Measurements from ENCODE around the gene FBXL17.
A peak's percentile ranks its signal among the peaks of the same experiment; 100 is the strongest.

The FBXL17 gene

DNA sequence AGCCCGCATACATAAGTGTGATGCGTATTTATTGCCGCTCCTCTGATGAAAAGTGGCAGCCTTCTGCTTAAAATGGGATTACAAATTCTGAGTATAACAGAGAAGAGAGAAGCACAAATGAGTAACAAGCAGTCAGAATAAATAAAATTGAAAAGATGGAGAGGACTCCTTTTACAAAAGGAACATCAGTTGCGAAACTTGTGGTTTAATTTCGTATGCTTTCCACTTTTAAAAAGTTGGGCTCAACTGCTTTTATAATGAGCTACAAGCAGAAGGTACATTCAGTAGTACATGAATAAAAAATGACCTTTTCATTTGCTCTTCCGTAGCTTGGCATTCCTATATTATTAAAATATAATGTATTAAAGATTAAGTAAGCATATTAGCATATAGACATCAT lies 320.0 kb downstream of the FBXL17 start:
- TF ChIP-seq, protein P1, sequence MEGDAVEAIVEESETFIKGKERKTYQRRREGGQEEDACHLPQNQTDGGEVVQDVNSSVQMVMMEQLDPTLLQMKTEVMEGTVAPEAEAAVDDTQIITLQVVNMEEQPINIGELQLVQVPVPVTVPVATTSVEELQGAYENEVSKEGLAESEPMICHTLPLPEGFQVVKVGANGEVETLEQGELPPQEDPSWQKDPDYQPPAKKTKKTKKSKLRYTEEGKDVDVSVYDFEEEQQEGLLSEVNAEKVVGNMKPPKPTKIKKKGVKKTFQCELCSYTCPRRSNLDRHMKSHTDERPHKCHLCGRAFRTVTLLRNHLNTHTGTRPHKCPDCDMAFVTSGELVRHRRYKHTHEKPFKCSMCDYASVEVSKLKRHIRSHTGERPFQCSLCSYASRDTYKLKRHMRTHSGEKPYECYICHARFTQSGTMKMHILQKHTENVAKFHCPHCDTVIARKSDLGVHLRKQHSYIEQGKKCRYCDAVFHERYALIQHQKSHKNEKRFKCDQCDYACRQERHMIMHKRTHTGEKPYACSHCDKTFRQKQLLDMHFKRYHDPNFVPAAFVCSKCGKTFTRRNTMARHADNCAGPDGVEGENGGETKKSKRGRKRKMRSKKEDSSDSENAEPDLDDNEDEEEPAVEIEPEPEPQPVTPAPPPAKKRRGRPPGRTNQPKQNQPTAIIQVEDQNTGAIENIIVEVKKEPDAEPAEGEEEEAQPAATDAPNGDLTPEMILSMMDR (IDR thresholded peaks at IDR 0.05; ENCODE audit: borderline replicate concordance, extremely low read depth, low read length, poor library complexity, severe bottlenecking), result no peak
- TF ChIP-seq EZH2 (IDR thresholded peaks at IDR 0.05; ENCODE audit: borderline replicate concordance, low read depth, low read length, severe bottlenecking), result no peak
- no peaks in the 10 kb centered on the region for H3K9me3 ChIP-seq (ENCODE audit: insufficient read depth, low read length, severe bottlenecking)
- H3K79me2 ChIP-seq (ENCODE audit: insufficient read depth, low read length), result no peaks in the 10 kb centered on the region
- H3K4me3 ChIP-seq (ENCODE audit: low read depth in 1 of 2, low read length in 2 of 2), result no peak overlapping the region
- no peaks in the 10 kb centered on the region for H4K20me1 ChIP-seq (ENCODE audit: insufficient read depth, low read length)
- DNase-seq (no peak), ATAC-seq (ENCODE audit: insufficient read depth, low read depth) (no peak)
- H3K27me3 ChIP-seq (ENCODE audit: insufficient read depth, low read length, poor library complexity), result no peaks in the 10 kb centered on the region
- no peak overlapping the region for H3K4me2 ChIP-seq (ENCODE audit: insufficient read depth, low read length)
- H3K4me1 ChIP-seq (ENCODE audit: insufficient read depth, low read length), result no peaks in the 10 kb centered on the region
- no peak overlapping the region for H3K9ac ChIP-seq (ENCODE audit: low read depth, low read length)
- H3K36me3 ChIP-seq (ENCODE audit: insufficient read depth, low read length), result no peaks in the 10 kb centered on the region
- H2AFZ ChIP-seq (ENCODE audit: low read depth, low read length), result no peak overlapping the region
- no peak overlapping the region for H3K27ac ChIP-seq (ENCODE audit: low read length)

DNA sequence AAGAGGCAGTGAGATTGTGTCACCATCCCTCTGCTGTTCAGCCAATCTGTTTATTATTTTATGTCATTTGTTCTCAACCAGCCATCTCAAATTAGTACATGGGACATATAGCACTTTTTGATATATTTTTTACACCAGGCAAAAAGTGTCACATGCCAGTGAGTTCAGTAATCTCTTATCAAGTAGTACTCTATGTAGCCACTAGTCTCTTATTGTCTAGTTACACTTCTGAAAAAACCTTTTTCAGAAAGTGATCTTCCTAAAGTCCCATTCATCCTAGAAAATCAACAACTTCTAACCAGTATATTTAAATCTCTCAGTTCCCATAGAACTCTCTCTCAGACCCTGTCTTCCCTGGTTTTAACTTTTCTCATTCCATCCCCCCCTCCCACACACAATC lies 321.6 kb downstream of the FBXL17 start:
- ATAC-seq (ENCODE audit: insufficient read depth, low read depth) (no peak), DNase-seq (no peak)
- no peak overlapping the region for H3K9ac ChIP-seq (ENCODE audit: low read depth, low read length)
- no peaks in the 10 kb centered on the region for H3K9me3 ChIP-seq (ENCODE audit: insufficient read depth, low read length, severe bottlenecking)
- H4K20me1 ChIP-seq (ENCODE audit: insufficient read depth, low read length), result no peaks in the 10 kb centered on the region
- H2AFZ ChIP-seq (ENCODE audit: low read depth, low read length), result no peak overlapping the region
- H3K27me3 ChIP-seq (ENCODE audit: insufficient read depth, low read length, poor library complexity), result no peaks in the 10 kb centered on the region
- no peaks in the 10 kb centered on the region for H3K79me2 ChIP-seq (ENCODE audit: insufficient read depth, low read length)
- TF ChIP-seq, protein P1 (IDR thresholded peaks at IDR 0.05; ENCODE audit: borderline replicate concordance, extremely low read depth, low read length, poor library complexity, severe bottlenecking), result no peak
- no peak for TF ChIP-seq EZH2 (IDR thresholded peaks at IDR 0.05; ENCODE audit: borderline replicate concordance, low read depth, low read length, severe bottlenecking)
- no peak overlapping the region for H3K27ac ChIP-seq (ENCODE audit: low read length)
- no peaks in the 10 kb centered on the region for H3K36me3 ChIP-seq (ENCODE audit: insufficient read depth, low read length)
- no peaks in the 10 kb centered on the region for H3K4me1 ChIP-seq (ENCODE audit: insufficient read depth, low read length)
- no peak overlapping the region for H3K4me3 ChIP-seq (ENCODE audit: low read depth in 1 of 2, low read length in 2 of 2)
- no peak overlapping the region for H3K4me2 ChIP-seq (ENCODE audit: insufficient read depth, low read length)

DNA sequence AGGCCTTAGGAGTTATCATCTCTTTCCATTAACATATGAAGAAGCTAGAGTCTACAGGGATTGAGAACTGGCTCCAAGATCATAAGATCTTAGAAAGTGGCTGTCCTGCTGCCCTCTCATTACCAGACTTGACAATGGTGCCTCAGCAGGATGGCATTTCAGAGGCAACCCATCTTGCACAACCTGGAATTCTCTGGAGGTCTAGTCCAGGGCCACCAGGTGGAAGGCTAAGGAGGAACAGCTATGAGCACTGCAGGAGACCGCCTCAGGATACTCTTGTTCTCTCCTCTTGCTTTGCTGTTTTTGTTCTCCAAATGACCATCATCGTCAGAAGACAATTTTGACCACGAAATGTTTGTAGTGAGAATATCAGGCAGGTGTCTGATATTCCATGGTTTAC lies 322.6 kb downstream of the FBXL17 start:
- no peak overlapping the region for H3K27ac ChIP-seq (ENCODE audit: low read length)
- TF ChIP-seq EZH2 (IDR thresholded peaks at IDR 0.05; ENCODE audit: borderline replicate concordance, low read depth, low read length, severe bottlenecking), result no peak
- TF ChIP-seq, protein P1 (IDR thresholded peaks at IDR 0.05; ENCODE audit: borderline replicate concordance, extremely low read depth, low read length, poor library complexity, severe bottlenecking), result no peak

DNA sequence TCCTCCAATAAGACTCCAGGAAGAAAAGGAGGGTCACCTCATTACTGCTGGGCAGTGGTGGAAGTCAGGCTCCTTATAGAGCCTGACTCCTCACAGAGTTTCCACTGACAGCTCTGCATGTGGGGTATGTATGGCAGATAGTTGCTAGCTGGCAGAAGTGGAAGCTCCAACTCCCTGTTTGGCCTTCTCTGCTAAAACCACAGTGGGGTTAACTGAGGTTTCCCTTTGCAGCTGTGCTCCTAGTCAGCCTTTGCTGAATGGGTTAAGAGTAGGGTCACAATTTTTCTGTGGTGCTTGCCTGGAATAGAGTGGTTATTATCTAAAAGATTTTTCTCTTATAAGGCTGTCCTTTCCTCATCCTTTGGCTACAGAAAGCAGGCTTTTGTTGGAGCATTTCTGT lies 327.5 kb downstream of the FBXL17 start:
- Histone ChIP-seq H3K4me3 (ENCODE audit: low read depth in 1 of 2, low read length in 2 of 2) (no peak overlapping the region), H3K4me1 (ENCODE audit: insufficient read depth, low read length) (peaks cover 14% of the 10 kb centered on the region), H3K79me2 (ENCODE audit: insufficient read depth, low read length) (no peaks in the 10 kb centered on the region), H3K4me2 (ENCODE audit: insufficient read depth, low read length) (peak overlapping the region; percentile 44), H4K20me1 (ENCODE audit: insufficient read depth, low read length) (no peaks in the 10 kb centered on the region), H3K9me3 (ENCODE audit: insufficient read depth, low read length, severe bottlenecking) (peaks cover under 1% of the 10 kb centered on the region), H3K27ac (ENCODE audit: low read length) (peak overlapping the region; percentile 66), H2AFZ (ENCODE audit: low read depth, low read length) (no peak overlapping the region), H3K9ac (ENCODE audit: low read depth, low read length) (no peak overlapping the region), H3K27me3 (ENCODE audit: insufficient read depth, low read length, poor library complexity) (no peaks in the 10 kb centered on the region), H3K36me3 (ENCODE audit: insufficient read depth, low read length) (no peaks in the 10 kb centered on the region)
- TF ChIP-seq, protein P1 (IDR thresholded peaks at IDR 0.05; ENCODE audit: borderline replicate concordance, extremely low read depth, low read length, poor library complexity, severe bottlenecking), result no peak
- no peak for TF ChIP-seq EZH2 (IDR thresholded peaks at IDR 0.05; ENCODE audit: borderline replicate concordance, low read depth, low read length, severe bottlenecking)
- DNase-seq, result peak; percentile 75
- peak; percentile 100 for ATAC-seq (ENCODE audit: insufficient read depth, low read depth)

More for the DNA sequence above, 322.6 kb downstream of the FBXL17 start:
- Histone ChIP-seq H3K9ac (ENCODE audit: low read depth, low read length) (no peak overlapping the region), H2AFZ (ENCODE audit: low read depth, low read length) (no peak overlapping the region), H3K4me2 (ENCODE audit: insufficient read depth, low read length) (no peak overlapping the region), H3K36me3 (ENCODE audit: insufficient read depth, low read length) (no peaks in the 10 kb centered on the region), H3K27me3 (ENCODE audit: insufficient read depth, low read length, poor library complexity) (no peaks in the 10 kb centered on the region), H3K4me3 (ENCODE audit: low read depth in 1 of 2, low read length in 2 of 2) (no peak overlapping the region), H3K4me1 (ENCODE audit: insufficient read depth, low read length) (peaks cover 7% of the 10 kb centered on the region), H3K79me2 (ENCODE audit: insufficient read depth, low read length) (no peaks in the 10 kb centered on the region), H4K20me1 (ENCODE audit: insufficient read depth, low read length) (no peaks in the 10 kb centered on the region), H3K9me3 (ENCODE audit: insufficient read depth, low read length, severe bottlenecking) (no peaks in the 10 kb centered on the region)
- DNase-seq, result no peak
- no peak for ATAC-seq (ENCODE audit: insufficient read depth, low read depth)

Data from DND-41 (cell line).